Calu3 (cell line): ENCODE measurements around the gene FMN1. TPM values are rescaled to one million over a fixed set of nuclear protein-coding genes. Genes with fewer than 3 reads are reported as not detected.
"Not testable (repeated sequence)": the region's sequence is repeated elsewhere in the genome, so short reads cannot be mapped to it uniquely, and the experiment has no call there.

Experiments
- BruUV-seq: library from RNA; stranded (reverse); fragments of 400-500 nt; replicated peaks from 2 replicates; lab custom pipeline; 2021; lab: Mats Ljungman, UMichigan
- CTCF ChIA-PET: fragments of 300-600 bp; sonication (Branson Sonifier 250); formaldehyde crosslinking; loops from one replicate; lab custom pipeline; 2022; ENCODE audit warnings: antibody characterized with exemption; lab: Charles Lee
- DNase-seq: peaks from one replicate; pipeline ENCODE4 v3.0.0; 2022
- H3K27ac Mint-ChIP-seq: one replicate; pipeline ENCODE4 v1.8.0; 2022; ENCODE audit warnings: mixed read lengths; ENCODE audit not compliant: unreplicated experiment
- H3K27me3 Mint-ChIP-seq: one replicate; pipeline ENCODE4 v1.8.0; 2022; ENCODE audit warnings: mixed read lengths; ENCODE audit not compliant: unreplicated experiment
- H3K36me3 Mint-ChIP-seq: one replicate; pipeline ENCODE4 v1.8.0; 2022; ENCODE audit warnings: mild to moderate bottlenecking, moderate library complexity, mixed read lengths; ENCODE audit not compliant: insufficient read depth, unreplicated experiment
- H3K4me1 Mint-ChIP-seq: one replicate; pipeline ENCODE4 v1.8.0; 2022; ENCODE audit warnings: mild to moderate bottlenecking, low read depth, mixed read lengths; ENCODE audit not compliant: unreplicated experiment
- H3K4me3 Mint-ChIP-seq: one replicate; pipeline ENCODE4 v1.8.0; 2022; ENCODE audit warnings: mild to moderate bottlenecking, low read depth, moderate library complexity, mixed read lengths; ENCODE audit not compliant: unreplicated experiment
- H3K9me3 Mint-ChIP-seq: one replicate; pipeline ENCODE4 v1.8.0; 2022; ENCODE audit warnings: low read depth, mixed read lengths; ENCODE audit not compliant: unreplicated experiment
- intact Hi-C: fragments of 100-400 bp; cut with micrococcal nuclease; formaldehyde crosslinking; loops from one replicate; pipeline ENCODE4 v1.10.0; 2022; ENCODE audit not compliant: unreplicated experiment
- total RNA-seq: library from RNA; stranded (reverse); gene quantifications from 2 replicates; pipeline ENCODE4 v1.2.3, GENCODE V29; 2022
- TF ChIP-seq, protein P1 (sequence below): fragments of 200-600 bp; IDR thresholded peaks from one replicate; pipeline ENCODE4 v1.8.0; 2022; ENCODE audit warnings: antibody characterized with exemption; ENCODE audit not compliant: unreplicated experiment

FMN1 gene
- total RNA-seq, 1 experiment from 2014 or later: 7.1 TPM

DNA sequence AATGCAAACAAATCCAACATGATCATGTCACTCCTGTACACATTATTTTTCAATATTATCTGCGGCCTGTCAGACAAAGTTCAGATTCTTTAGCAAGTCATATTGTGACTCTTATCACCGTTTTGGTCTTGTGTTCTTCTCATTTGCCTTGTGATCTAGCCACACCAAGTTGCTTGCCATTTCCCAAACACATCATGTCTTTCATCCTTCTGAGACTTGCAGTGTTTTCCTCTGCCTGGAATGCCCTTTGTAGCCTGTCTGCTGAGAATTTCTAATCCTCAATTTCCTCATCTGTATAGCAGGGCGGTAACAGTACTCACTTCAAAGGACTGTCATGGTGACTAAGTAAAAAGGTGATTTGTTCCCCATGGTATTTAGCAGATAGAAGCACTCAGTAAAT lies 341.7 kb downstream of the FMN1 start:
- CTCF ChIA-PET: no interaction called here
- Mint-ChIP-seq H3K4me3 (no peak overlapping the region), H3K27ac (no peak overlapping the region), H3K4me1 (no peaks in the 10 kb centered on the region), H3K9me3 (no peaks in the 10 kb centered on the region), H3K27me3 (no peaks in the 10 kb centered on the region), H3K36me3 (peaks cover 5% of the 10 kb centered on the region)
- intact Hi-C loops: loop anchor here (10.0 kb wide), 2 partner anchors 82 to 188 kb away; no protein-coding TSS in a partner anchor
- no TSS peak for BruUV-seq
- TF ChIP-seq, protein P1, sequence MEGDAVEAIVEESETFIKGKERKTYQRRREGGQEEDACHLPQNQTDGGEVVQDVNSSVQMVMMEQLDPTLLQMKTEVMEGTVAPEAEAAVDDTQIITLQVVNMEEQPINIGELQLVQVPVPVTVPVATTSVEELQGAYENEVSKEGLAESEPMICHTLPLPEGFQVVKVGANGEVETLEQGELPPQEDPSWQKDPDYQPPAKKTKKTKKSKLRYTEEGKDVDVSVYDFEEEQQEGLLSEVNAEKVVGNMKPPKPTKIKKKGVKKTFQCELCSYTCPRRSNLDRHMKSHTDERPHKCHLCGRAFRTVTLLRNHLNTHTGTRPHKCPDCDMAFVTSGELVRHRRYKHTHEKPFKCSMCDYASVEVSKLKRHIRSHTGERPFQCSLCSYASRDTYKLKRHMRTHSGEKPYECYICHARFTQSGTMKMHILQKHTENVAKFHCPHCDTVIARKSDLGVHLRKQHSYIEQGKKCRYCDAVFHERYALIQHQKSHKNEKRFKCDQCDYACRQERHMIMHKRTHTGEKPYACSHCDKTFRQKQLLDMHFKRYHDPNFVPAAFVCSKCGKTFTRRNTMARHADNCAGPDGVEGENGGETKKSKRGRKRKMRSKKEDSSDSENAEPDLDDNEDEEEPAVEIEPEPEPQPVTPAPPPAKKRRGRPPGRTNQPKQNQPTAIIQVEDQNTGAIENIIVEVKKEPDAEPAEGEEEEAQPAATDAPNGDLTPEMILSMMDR: no peak
- no peak for DNase-seq

DNA sequence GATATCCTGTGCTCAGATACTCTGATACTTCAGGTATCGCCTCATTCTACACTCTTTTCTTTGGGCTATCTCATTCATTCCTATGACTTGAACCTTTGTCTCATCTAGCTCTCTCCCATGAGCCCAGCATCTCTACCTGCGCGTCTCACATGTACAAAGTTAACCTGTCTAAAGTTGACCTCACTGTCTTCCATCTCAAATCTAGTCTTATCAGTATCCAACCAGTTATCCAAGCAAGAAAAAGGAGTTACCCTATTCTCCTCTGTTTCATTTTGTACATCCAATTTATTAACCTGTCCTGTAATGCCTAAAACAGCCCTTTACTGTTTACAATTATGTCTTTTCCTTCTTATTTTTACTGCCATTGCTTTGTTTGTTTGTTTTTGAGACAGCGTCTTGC lies 342.5 kb downstream of the FMN1 start:
- DNase-seq: no peak
- intact Hi-C loops: loop anchor here (10.0 kb wide), 2 partner anchors 83 to 187 kb away; no protein-coding TSS in a partner anchor
- Mint-ChIP-seq H3K27me3 (no peaks in the 10 kb centered on the region), H3K4me3 (no peak overlapping the region), H3K36me3 (peaks cover 5% of the 10 kb centered on the region), H3K9me3 (no peaks in the 10 kb centered on the region), H3K4me1 (no peaks in the 10 kb centered on the region), H3K27ac (no peak overlapping the region)
- no TSS peak for BruUV-seq
- TF ChIP-seq, protein P1: no peak
- CTCF ChIA-PET: no interaction called here

DNA sequence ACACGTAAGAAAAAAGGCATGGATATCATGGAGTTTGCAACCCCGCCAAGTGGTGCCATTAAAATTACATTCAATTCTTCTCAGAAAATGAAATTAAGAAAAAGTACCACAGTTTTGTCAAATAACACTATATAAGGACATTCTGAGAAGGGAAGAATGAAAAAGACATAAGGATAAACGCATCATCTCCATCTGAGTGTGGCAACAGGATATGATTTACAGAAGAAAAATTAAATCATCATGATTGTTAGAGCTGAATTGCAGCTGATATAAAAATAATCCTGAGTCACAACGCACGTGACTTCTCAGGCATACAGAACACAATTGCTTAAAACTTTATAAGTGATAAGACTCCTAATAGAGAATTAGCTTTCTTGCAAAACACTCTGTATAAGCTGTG lies 342.9 kb downstream of the FMN1 start:
- no TSS peak for BruUV-seq
- Mint-ChIP-seq H3K27me3 (no peaks in the 10 kb centered on the region), H3K36me3 (peaks cover 5% of the 10 kb centered on the region), H3K27ac (no peak overlapping the region), H3K4me3 (no peak overlapping the region), H3K9me3 (no peaks in the 10 kb centered on the region), H3K4me1 (no peaks in the 10 kb centered on the region)
- no peak for DNase-seq
- TF ChIP-seq, protein P1: no peak
- CTCF ChIA-PET: no interaction called here
- intact Hi-C loops: loop anchor here (10.0 kb wide), 2 partner anchors 83 to 187 kb away; no protein-coding TSS in a partner anchor

DNA sequence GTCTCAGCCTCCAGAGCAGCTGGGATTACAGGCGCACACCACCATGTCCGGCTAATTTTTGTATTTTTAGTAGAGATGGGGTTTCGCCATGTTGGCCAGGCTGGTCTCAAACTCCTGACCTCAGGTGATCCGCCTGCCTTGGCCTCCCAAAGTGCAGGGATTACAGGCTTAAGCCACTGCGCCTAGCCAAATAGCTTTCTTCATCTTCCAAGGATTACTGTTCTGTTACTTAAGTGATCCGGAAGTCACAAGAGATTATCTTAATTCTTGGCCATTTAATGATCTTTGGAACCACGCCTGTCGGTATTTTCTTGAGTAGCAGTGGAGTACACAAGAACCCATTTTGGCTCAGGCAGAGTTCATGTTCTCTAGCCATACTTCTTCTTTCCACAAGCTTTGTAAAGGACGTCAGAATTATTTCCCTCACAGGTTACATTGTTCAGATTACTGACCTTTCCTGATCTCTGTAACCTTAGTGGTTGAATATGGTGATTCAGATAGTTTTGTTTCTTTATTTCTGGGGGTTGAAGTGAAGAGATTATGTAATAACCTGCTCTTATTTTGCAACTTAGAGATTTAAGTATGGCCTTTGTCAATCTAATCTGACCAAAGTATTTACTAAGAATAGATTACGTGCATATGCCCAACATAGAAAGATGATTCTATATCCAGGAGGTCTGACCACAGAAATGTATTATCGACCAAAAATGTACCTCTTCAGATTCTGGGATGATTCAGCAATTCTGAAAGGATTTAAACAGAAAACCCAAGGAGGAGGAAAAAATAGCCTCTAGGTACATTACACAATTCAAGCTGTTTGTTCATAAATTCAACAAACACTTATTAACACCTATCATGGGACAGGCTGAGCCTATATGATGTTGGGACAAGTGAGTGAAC lies 344.5 kb downstream of the FMN1 start:
- no peak for DNase-seq
- no TSS peak for BruUV-seq
- CTCF ChIA-PET: no interaction called here

GRCh38 chr15:32846671-32847070 lies 347.8 kb downstream of the FMN1 start:
- H3K27me3 Mint-ChIP-seq, H3K4me3 Mint-ChIP-seq, DNase-seq, H3K9me3 Mint-ChIP-seq, H3K27ac Mint-ChIP-seq, H3K4me1 Mint-ChIP-seq, H3K36me3 Mint-ChIP-seq, BruUV-seq, CTCF ChIA-PET: not testable (repeated sequence)
- intact Hi-C loops: loop anchor here (10.0 kb wide), 2 partner anchors 108 to 148 kb away; no protein-coding TSS in a partner anchor

More for the DNA sequence above, 344.5 kb downstream of the FMN1 start:
- intact Hi-C loops: loop anchor here (10.0 kb wide), 4 partner anchors 85 to 185 kb away; no protein-coding TSS in a partner anchor
- Mint-ChIP-seq H3K36me3 (peaks cover 5% of the 10 kb centered on the region), H3K4me1 (no peaks in the 10 kb centered on the region), H3K27me3 (no peaks in the 10 kb centered on the region), H3K27ac (no peak overlapping the region), H3K4me3 (no peak overlapping the region), H3K9me3 (no peaks in the 10 kb centered on the region)
- TF ChIP-seq, protein P1: no peak
